Measurements from ENCODE around the gene MORC3.

Gene MORC3

DNA sequence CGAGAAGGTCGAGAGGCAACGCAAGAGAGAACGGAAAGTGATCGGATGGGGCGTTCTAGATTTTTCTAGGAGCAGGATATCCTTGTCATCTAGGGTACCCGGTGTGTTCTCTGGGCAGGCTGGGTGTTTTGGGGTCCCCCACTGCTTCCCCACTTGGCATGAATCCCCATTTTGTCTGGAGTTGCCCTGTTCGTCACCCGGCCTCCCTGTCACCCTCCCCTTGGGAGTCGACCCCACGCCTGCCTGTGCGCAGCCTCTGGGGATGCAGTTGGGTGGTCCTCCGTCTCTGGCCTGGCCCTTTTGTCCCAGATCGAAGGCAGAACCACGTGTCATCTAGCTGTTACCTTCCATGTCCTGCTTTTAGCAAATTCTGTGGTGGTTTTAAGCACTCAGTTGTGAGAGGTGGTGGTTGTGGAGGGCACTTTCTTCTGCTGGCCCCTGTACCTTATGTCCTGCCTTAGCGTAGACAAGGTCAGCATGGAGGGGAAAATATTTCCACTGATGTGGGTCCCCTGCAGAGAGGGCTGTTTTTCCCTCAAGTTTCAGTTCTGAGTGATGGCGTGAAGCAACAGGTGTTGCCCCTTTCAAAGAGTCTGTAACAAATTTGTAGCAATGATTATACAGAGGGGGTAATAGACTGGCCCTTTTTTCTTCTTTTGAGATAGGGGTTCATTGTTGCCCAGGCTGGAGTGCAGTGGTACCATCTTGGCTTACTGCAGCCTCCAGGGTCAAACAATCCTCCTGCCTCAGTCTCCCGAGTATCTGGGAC lies 100.8 kb downstream of the MORC3 start:
- no peak overlapping the region for H2AFZ ChIP-seq (ENCODE audit: low read depth, low read length)
- H3K27me3 ChIP-seq (ENCODE audit: insufficient read depth, low read length, poor library complexity): no peaks in the 10 kb centered on the region
- no peak overlapping the region for H3K4me3 ChIP-seq (ENCODE audit: low read depth in 1 of 2, low read length in 2 of 2)
- H3K79me2 ChIP-seq (ENCODE audit: insufficient read depth, low read length): no peaks in the 10 kb centered on the region
- TF ChIP-seq EZH2 (IDR thresholded peaks at IDR 0.05; ENCODE audit: borderline replicate concordance, low read depth, low read length, severe bottlenecking): no peak
- TF ChIP-seq, protein P1, sequence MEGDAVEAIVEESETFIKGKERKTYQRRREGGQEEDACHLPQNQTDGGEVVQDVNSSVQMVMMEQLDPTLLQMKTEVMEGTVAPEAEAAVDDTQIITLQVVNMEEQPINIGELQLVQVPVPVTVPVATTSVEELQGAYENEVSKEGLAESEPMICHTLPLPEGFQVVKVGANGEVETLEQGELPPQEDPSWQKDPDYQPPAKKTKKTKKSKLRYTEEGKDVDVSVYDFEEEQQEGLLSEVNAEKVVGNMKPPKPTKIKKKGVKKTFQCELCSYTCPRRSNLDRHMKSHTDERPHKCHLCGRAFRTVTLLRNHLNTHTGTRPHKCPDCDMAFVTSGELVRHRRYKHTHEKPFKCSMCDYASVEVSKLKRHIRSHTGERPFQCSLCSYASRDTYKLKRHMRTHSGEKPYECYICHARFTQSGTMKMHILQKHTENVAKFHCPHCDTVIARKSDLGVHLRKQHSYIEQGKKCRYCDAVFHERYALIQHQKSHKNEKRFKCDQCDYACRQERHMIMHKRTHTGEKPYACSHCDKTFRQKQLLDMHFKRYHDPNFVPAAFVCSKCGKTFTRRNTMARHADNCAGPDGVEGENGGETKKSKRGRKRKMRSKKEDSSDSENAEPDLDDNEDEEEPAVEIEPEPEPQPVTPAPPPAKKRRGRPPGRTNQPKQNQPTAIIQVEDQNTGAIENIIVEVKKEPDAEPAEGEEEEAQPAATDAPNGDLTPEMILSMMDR (IDR thresholded peaks at IDR 0.05; ENCODE audit: borderline replicate concordance, extremely low read depth, low read length, poor library complexity, severe bottlenecking): no peak
- H3K9me3 ChIP-seq (ENCODE audit: insufficient read depth, low read length, severe bottlenecking): no peaks in the 10 kb centered on the region
- H3K36me3 ChIP-seq (ENCODE audit: insufficient read depth, low read length): peaks cover 50% of the 10 kb centered on the region
- H4K20me1 ChIP-seq (ENCODE audit: insufficient read depth, low read length): peaks cover 9% of the 10 kb centered on the region; the same call in 1 of the 2 replicates
- no peak overlapping the region for H3K4me2 ChIP-seq (ENCODE audit: insufficient read depth, low read length)
- H3K27ac ChIP-seq (ENCODE audit: low read length): no peak overlapping the region
- no peaks in the 10 kb centered on the region for H3K4me1 ChIP-seq (ENCODE audit: insufficient read depth, low read length)
- no peak overlapping the region for H3K9ac ChIP-seq (ENCODE audit: low read depth, low read length)
- ATAC-seq (ENCODE audit: insufficient read depth, low read depth) (no peak), DNase-seq (no peak)

DNA sequence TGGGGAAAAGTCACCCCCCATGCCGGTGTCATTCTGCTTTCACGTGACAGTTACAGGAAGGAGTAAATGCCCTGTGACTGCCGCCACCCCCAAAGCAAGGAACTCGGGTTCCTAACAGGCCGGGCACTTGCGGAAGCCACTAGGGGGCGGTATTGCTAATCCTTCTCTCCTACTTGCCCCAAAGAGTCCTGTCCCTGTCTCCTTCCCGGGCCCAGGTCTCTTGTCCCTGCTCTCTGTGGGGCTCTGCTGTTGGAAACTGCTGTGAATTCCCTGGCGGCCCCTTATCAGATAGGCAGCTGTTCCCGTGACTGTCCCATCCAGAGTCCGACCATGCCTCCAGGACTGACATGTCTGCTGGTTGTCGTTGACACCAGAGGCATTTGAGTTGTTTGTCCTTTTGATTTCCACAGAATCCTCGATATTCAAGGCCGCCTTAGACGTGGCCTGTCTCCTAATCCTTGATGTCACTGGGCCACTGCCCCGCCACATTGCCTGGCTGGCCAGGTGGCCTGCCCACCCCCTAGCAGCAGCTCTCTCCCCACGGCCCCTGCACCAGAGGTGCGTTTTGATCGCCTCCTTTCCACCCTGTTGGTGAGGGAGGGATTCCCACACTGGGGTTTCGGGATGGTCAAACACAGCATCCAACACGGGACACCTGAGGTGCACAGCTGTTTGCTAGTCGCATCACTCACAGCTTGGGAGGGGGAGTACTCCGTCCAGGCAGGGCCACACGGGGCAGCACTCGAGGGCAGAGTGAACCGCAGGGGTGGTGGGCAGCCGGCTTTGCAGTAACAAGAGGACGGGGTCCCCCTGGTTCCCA lies 102.5 kb downstream of the MORC3 start:
- Histone ChIP-seq H3K4me1 (ENCODE audit: insufficient read depth, low read length) (no peaks in the 10 kb centered on the region), H3K9me3 (ENCODE audit: insufficient read depth, low read length, severe bottlenecking) (no peaks in the 10 kb centered on the region), H3K9ac (ENCODE audit: low read depth, low read length) (no peak overlapping the region), H3K36me3 (ENCODE audit: insufficient read depth, low read length) (peaks cover 36% of the 10 kb centered on the region), H2AFZ (ENCODE audit: low read depth, low read length) (no peak overlapping the region), H3K4me3 (ENCODE audit: low read depth in 1 of 2, low read length in 2 of 2) (no peak overlapping the region), H3K27me3 (ENCODE audit: insufficient read depth, low read length, poor library complexity) (no peaks in the 10 kb centered on the region), H3K4me2 (ENCODE audit: insufficient read depth, low read length) (no peak overlapping the region), H4K20me1 (ENCODE audit: insufficient read depth, low read length) (peaks cover 9% of the 10 kb centered on the region; the same call in 1 of the 2 replicates), H3K27ac (ENCODE audit: low read length) (no peak overlapping the region), H3K79me2 (ENCODE audit: insufficient read depth, low read length) (no peaks in the 10 kb centered on the region)
- ATAC-seq (ENCODE audit: insufficient read depth, low read depth) (peak; percentile 44; the same call in 1 of the 3 replicates), DNase-seq (peak; percentile 54)
- no peak for TF ChIP-seq EZH2 (IDR thresholded peaks at IDR 0.05; ENCODE audit: borderline replicate concordance, low read depth, low read length, severe bottlenecking)
- TF ChIP-seq, protein P1 (IDR thresholded peaks at IDR 0.05; ENCODE audit: borderline replicate concordance, extremely low read depth, low read length, poor library complexity, severe bottlenecking): peak; percentile 73

- no peak for TF ChIP-seq EZH2 (IDR thresholded peaks at IDR 0.05; ENCODE audit: borderline replicate concordance, low read depth, low read length, severe bottlenecking)
- TF ChIP-seq, protein P1 (IDR thresholded peaks at IDR 0.05; ENCODE audit: borderline replicate concordance, extremely low read depth, low read length, poor library complexity, severe bottlenecking): no peak
- peaks cover 9% of the 10 kb centered on the region; the same call in 1 of the 2 replicates for H4K20me1 ChIP-seq (ENCODE audit: insufficient read depth, low read length)
- no peak overlapping the region for H3K4me2 ChIP-seq (ENCODE audit: insufficient read depth, low read length)
- no peaks in the 10 kb centered on the region for H3K79me2 ChIP-seq (ENCODE audit: insufficient read depth, low read length)
- no peaks in the 10 kb centered on the region for H3K27me3 ChIP-seq (ENCODE audit: insufficient read depth, low read length, poor library complexity)
- no peak overlapping the region for H3K4me3 ChIP-seq (ENCODE audit: low read depth in 1 of 2, low read length in 2 of 2)
- H3K36me3 ChIP-seq (ENCODE audit: insufficient read depth, low read length): peaks cover 23% of the 10 kb centered on the region
- no peak overlapping the region for H2AFZ ChIP-seq (ENCODE audit: low read depth, low read length)
- no peak for DNase-seq
- no peak for ATAC-seq (ENCODE audit: insufficient read depth, low read depth)
- no peaks in the 10 kb centered on the region for H3K9me3 ChIP-seq (ENCODE audit: insufficient read depth, low read length, severe bottlenecking)
- H3K27ac ChIP-seq (ENCODE audit: low read length): no peak overlapping the region
- no peaks in the 10 kb centered on the region for H3K4me1 ChIP-seq (ENCODE audit: insufficient read depth, low read length)
- H3K9ac ChIP-seq (ENCODE audit: low read depth, low read length): no peak overlapping the region
Measured at GRCh38 chr21:36423771-36424433, 103.9 kb downstream of the MORC3 start.
